Left lung (tissue), 10 donors: ENCODE data around the gene SERTAD2. TPM values are rescaled to one million over a fixed set of nuclear protein-coding genes. Genes with fewer than 3 reads are reported as not detected.

Experiments
- ATAC-seq: fragments of 200-7000 bp; cut with Tn5 transposase; one replicate; pipeline ENCODE4 v1.9.1; 2020; ENCODE audit warnings: moderate library complexity
- DNase-seq, 4 donors: peaks; one replicate each; pipeline ENCODE4 v3.0.0-alpha.2; 2013 to 2020
- H3K27ac ChIP-seq, 2 donors: fragments of 200-600 bp; sonication (generic) in 1 of 2; one replicate each; pipeline versions ENCODE4 v1.5.0 to v1.8.0; 2020 to 2021
- H3K27me3 ChIP-seq, 2 donors: fragments of 200-600 bp; sonication (generic) in 1 of 2; one replicate each; pipeline versions ENCODE4 v1.5.0 to v1.8.0; 2020 to 2021
- H3K36me3 ChIP-seq, 2 donors: fragments of 200-600 bp; sonication (generic) in 1 of 2; one replicate each; pipeline versions ENCODE4 v1.5.0 to v1.8.0; 2020 to 2021
- H3K4me1 ChIP-seq, 2 donors: fragments of 200-600 bp; one replicate each; pipeline ENCODE4 v1.8.0; 2021
- H3K4me3 ChIP-seq, 2 donors: fragments of 200-600 bp; sonication (generic) in 1 of 2; one replicate each; pipeline versions ENCODE4 v1.5.0 to v1.8.0; 2020 to 2021; ENCODE audit warnings: mild to moderate bottlenecking in 1 of 2
- H3K9me3 ChIP-seq, 2 donors: fragments of 200-600 bp; sonication (generic) in 1 of 2; one replicate each; pipeline versions ENCODE4 v1.5.0 to v1.8.0; 2020 to 2021
- CTCF ChIP-seq, 2 donors: fragments of 200-600 bp; sonication (generic) in 1 of 2; IDR thresholded peaks; one replicate each; pipeline versions ENCODE4 v1.5.0 to v1.8.0; 2021; ENCODE audit warnings: antibody characterized with exemption in 2 of 2
- intact Hi-C, 2 donors: fragments of 100-400 bp; cut with DNase I; formaldehyde crosslinking; loops; one replicate each; pipeline versions ENCODE4 v1.11.2 to v1.14.2; 2022
- polyA plus RNA-seq, 6 donors: library from polyadenylated mRNA; unstranded; fragments of 120-200 nt; gene quantifications; one replicate each; pipeline ENCODE4 v1.2.1, GENCODE V29; 2013; ENCODE audit not compliant: insufficient read length in 6 of 6
- total RNA-seq, 2 donors: library from RNA; stranded (reverse); fragmentation: NEBNext Ultra II Directional; extraction: Animal tissue kit (Norgen Biotek cat#: 25700); gene quantifications; one replicate each; pipeline ENCODE4 v1.2.1, GENCODE V29; 2021
- donor health status: DM: no; HTN: yes; CAD: no.
- donor health status: DM: no; HTN: no; CAD: no.

SERTAD2 gene
- total and polyA plus RNA-seq, 8 donors, result 17.9 to 28.0 (median 26.4) TPM

- peak overlapping the region in 1 of 2 donors; percentile 13 for H3K27ac ChIP-seq
- H3K4me1 ChIP-seq, result peaks cover 5 to 82% of the 10 kb centered on the region in 2 donors
- H3K9me3 ChIP-seq, result no peaks in the 10 kb centered on the region
- H3K36me3 ChIP-seq, result peaks cover 0 to 11% of the 10 kb centered on the region in 2 donors
- intact Hi-C loops, result no loop called here
- no peak overlapping the region for H3K4me3 ChIP-seq
- DNase-seq (peak in 1 of 4 donors; percentile 28), ATAC-seq (no peak)
- no peaks in the 10 kb centered on the region for H3K27me3 ChIP-seq
- no peak for TF ChIP-seq CTCF (IDR thresholded peaks at IDR 0.05)
These were observed 13.3 kb downstream of the SERTAD2 start for GRCh38 chr2:64640153-64641044.

GRCh38 chr2:64639691-64640090 lies 14.0 kb downstream of the SERTAD2 start:
- Histone ChIP-seq H3K9me3 (no peaks in the 10 kb centered on the region), H3K4me1 (peaks cover 4 to 82% of the 10 kb centered on the region in 2 donors), H3K27ac (peak overlapping the region in 1 of 2 donors; percentile 13), H3K27me3 (no peaks in the 10 kb centered on the region), H3K36me3 (peaks cover 0 to 17% of the 10 kb centered on the region in 2 donors), H3K4me3 (no peak overlapping the region)
- ATAC-seq, result no peak
- DNase-seq, result no peak
- TF ChIP-seq CTCF (IDR thresholded peaks at IDR 0.05), result no peak
- intact Hi-C loops, result no loop called here

GRCh38 chr2:64638502-64639120 lies 15.1 kb downstream of the SERTAD2 start:
- Histone ChIP-seq H3K36me3 (peaks cover 0 to 23% of the 10 kb centered on the region in 2 donors), H3K4me3 (no peak overlapping the region), H3K27ac (peak overlapping the region in 1 of 2 donors; percentile 1), H3K9me3 (no peaks in the 10 kb centered on the region), H3K4me1 (peaks cover 0 to 81% of the 10 kb centered on the region in 2 donors), H3K27me3 (no peaks in the 10 kb centered on the region)
- peak; percentile 10 for ATAC-seq
- intact Hi-C loops, result no loop called here
- DNase-seq, result no peak
- TF ChIP-seq CTCF (IDR thresholded peaks at IDR 0.05), result no peak

GRCh38 chr2:64637931-64638330 lies 15.8 kb downstream of the SERTAD2 start:
- H3K9me3 ChIP-seq, result no peaks in the 10 kb centered on the region
- H3K27ac ChIP-seq, result peak overlapping the region in 1 of 2 donors; percentile 75
- no peak overlapping the region for H3K4me3 ChIP-seq
- ATAC-seq (no peak), DNase-seq (peak in 1 of 4 donors; percentile 30)
- peaks cover 0 to 80% of the 10 kb centered on the region in 2 donors for H3K4me1 ChIP-seq
- TF ChIP-seq CTCF (IDR thresholded peaks at IDR 0.05), result no peak
- H3K36me3 ChIP-seq, result peaks cover 0 to 23% of the 10 kb centered on the region in 2 donors
- no peaks in the 10 kb centered on the region for H3K27me3 ChIP-seq
- intact Hi-C loops, result no loop called here
